Esophagus muscularis mucosa (tissue), 4 donors: ENCODE measurements around the gene CCNI2. TPM values are rescaled to one million over a fixed set of nuclear protein-coding genes. Genes with fewer than 3 reads are reported as not detected.

Source experiments
- DNase-seq: peaks from one replicate; pipeline ENCODE4 v3.0.0-alpha.2; 2017; ENCODE audit errors: extremely low spot score
- H3K27ac ChIP-seq, 4 donors: fragments of 200-600 bp; sonication (generic); replicated peaks in 1 of 4; 1 replicate in 3 of 4; 2 replicates in 1 of 4; pipeline ENCODE4 v1.5.1; 2016 to 2019; ENCODE audit warnings: mild to moderate bottlenecking in 1 of 4
- H3K27me3 ChIP-seq, 4 donors: fragments of 200-600 bp; sonication (generic); one replicate each; pipeline versions ENCODE4 v1.5.1 to v1.6.0; 2016 to 2019
- H3K36me3 ChIP-seq, 4 donors: fragments of 200-600 bp; sonication (generic); one replicate each; pipeline ENCODE4 v1.5.1; 2016 to 2019
- H3K4me1 ChIP-seq, 4 donors: fragments of 200-600 bp; sonication (generic); one replicate each; pipeline ENCODE4 v1.5.1; 2016 to 2019
- H3K4me3 ChIP-seq, 4 donors: fragments of 200-600 bp; sonication (generic); 1 replicate in 2 of 4; 2 replicates in 2 of 4; pipeline ENCODE4 v1.5.1; 2016 to 2019; ENCODE audit warnings: mild to moderate bottlenecking in 4 of 4, moderate library complexity in 1 of 4
- H3K9me3 ChIP-seq, 4 donors: fragments of 200-600 bp; sonication (generic); 1 replicate in 3 of 4; 2 replicates in 1 of 4; pipeline ENCODE4 v1.5.1; 2016 to 2019
- CTCF ChIP-seq, 3 experiments: fragments of 200-600 bp in 2 of 3; fragments of 450-650 bp in 1 of 3; sonication (generic) in 2 of 3; IDR thresholded peaks; one replicate each; pipeline ENCODE4 v1.5.1; 2017 to 2019; ENCODE audit warnings: antibody characterized with exemption in 3 of 3, mild to moderate bottlenecking in 2 of 3, moderate library complexity in 1 of 3
- EP300 ChIP-seq: sonication (generic); formaldehyde crosslinking; IDR thresholded peaks from one replicate; pipeline ENCODE4 v1.6.1; 2017; ENCODE audit warnings: antibody characterized with exemption
- POLR2A ChIP-seq: fragments of 450-650 bp; IDR thresholded peaks from one replicate; pipeline ENCODE4 v1.6.1; 2017; ENCODE audit warnings: antibody characterized with exemption, moderate library complexity, mild to moderate bottlenecking, low read depth
- POLR2AphosphoS5 ChIP-seq, 2 donors: sonication (generic); formaldehyde crosslinking; IDR thresholded peaks; one replicate each; pipeline ENCODE4 v1.6.1; 2017; ENCODE audit warnings: antibody characterized with exemption in 2 of 2
- WGBS: methylation state at CpG from one replicate; pipeline ENCODE4 v1.1.5; 2018; 5-methylcytosine and 5-hydroxymethylcytosine counted together
- intact Hi-C: fragments of 100-400 bp; cut with DNase I; formaldehyde crosslinking; loops from one replicate; pipeline ENCODE4 v1.15.1; 2023
- total RNA-seq, 4 donors: library from RNA; depleted of rRNA; stranded (reverse); fragments of >200 nt; gene quantifications; one replicate each; pipeline versions ENCODE4 v1.1.0 to v1.2.1, GENCODE V29; 2016

Gene CCNI2
- total RNA-seq, 4 donors from 2014 or later = 0.39 TPM; not detected in 3

GRCh38 chr5:132759114-132760048, 12.2 kb downstream of the CCNI2 start:
- TF ChIP-seq CTCF (IDR thresholded peaks at IDR 0.05) (no peak), POLR2A (no peak), EP300 (no peak)
- Histone ChIP-seq H3K27ac (no peak overlapping the region), H3K27me3 (no peaks in the 10 kb centered on the region), H3K36me3 (peaks cover 57 to 79% (median 70%) of the 10 kb centered on the region in 4 donors), H3K4me3 (no peak overlapping the region), H3K4me1 (no peaks in the 10 kb centered on the region), H3K9me3 (no peaks in the 10 kb centered on the region)
- DNase-seq = no peak
- intact Hi-C loops = loop anchor here (10.0 kb wide), 1 partner anchor 55 kb away; the partner anchor contains the start of gene SOWAHA
- WGBS = 92% methylated on average over 12 of the region's 13 CpGs

- Histone ChIP-seq H3K4me3 (no peak overlapping the region), H3K27me3 (no peaks in the 10 kb centered on the region), H3K4me1 (no peaks in the 10 kb centered on the region), H3K36me3 (peaks cover 63 to 85% (median 77%) of the 10 kb centered on the region in 4 donors), H3K27ac (no peak overlapping the region), H3K9me3 (no peaks in the 10 kb centered on the region)
- no peak for DNase-seq
- 92% methylated on average over 12 of the region's 12 CpGs for WGBS
- intact Hi-C loops = no loop called here
- TF ChIP-seq POLR2A (no peak), POLR2AphosphoS5 (IDR thresholded peaks at IDR 0.05) (no peak)
Observed at GRCh38 chr5:132760049-132760420, 12.8 kb downstream of the CCNI2 start.

- intact Hi-C loops = no loop called here
- H3K4me3 ChIP-seq = no peak overlapping the region
- no peak overlapping the region for H3K27ac ChIP-seq
- H3K36me3 ChIP-seq = peaks cover 63 to 91% (median 81%) of the 10 kb centered on the region in 4 donors
- H3K27me3 ChIP-seq = no peaks in the 10 kb centered on the region
- DNase-seq = no peak
- 96% methylated on average over 21 of the region's 21 CpGs for WGBS
- no peak for TF ChIP-seq POLR2AphosphoS5 (IDR thresholded peaks at IDR 0.05)
- no peak for TF ChIP-seq POLR2A
- TF ChIP-seq EP300 = no peak
- TF ChIP-seq CTCF (IDR thresholded peaks at IDR 0.05) = no peak
- peaks cover 0 to 2% (median under 1%) of the 10 kb centered on the region in 4 donors for H3K4me1 ChIP-seq
- H3K9me3 ChIP-seq = no peaks in the 10 kb centered on the region
Observed at GRCh38 chr5:132760601-132761317, 13.5 kb downstream of the CCNI2 start.

- Histone ChIP-seq H3K4me3 (no peak overlapping the region), H3K4me1 (peaks cover 3 to 10% (median 8%) of the 10 kb centered on the region in 4 donors), H3K27ac (no peak overlapping the region), H3K36me3 (peaks cover 63 to 89% (median 81%) of the 10 kb centered on the region in 4 donors), H3K27me3 (no peaks in the 10 kb centered on the region), H3K9me3 (no peaks in the 10 kb centered on the region)
- no peak for TF ChIP-seq CTCF (IDR thresholded peaks at IDR 0.05)
- TF ChIP-seq EP300 = no peak
- TF ChIP-seq POLR2A = no peak
- no peak for TF ChIP-seq POLR2AphosphoS5 (IDR thresholded peaks at IDR 0.05)
- 94% methylated on average over 21 of the region's 22 CpGs for WGBS
- intact Hi-C loops = no loop called here
- no peak for DNase-seq
Observed at GRCh38 chr5:132761321-132762240, 14.4 kb downstream of the CCNI2 start.
